Gastroesophageal sphincter (tissue), 3 donors: ENCODE results near the gene CRYGN.

Source experiments
- CTCF ChIP-seq, 4 experiments: fragments of 200-600 bp in 2 of 4; fragments of 450-650 bp in 2 of 4; sonication (generic) in 1 of 4; IDR thresholded peaks; one replicate each; pipeline ENCODE4 v1.5.1; 2017 to 2019; ENCODE audit warnings: antibody characterized with exemption in 4 of 4, mild to moderate bottlenecking in 2 of 4, moderate library complexity in 2 of 4
- POLR2A ChIP-seq, 2 donors: fragments of 450-650 bp; IDR thresholded peaks; one replicate each; pipeline ENCODE4 v1.6.1; 2017; ENCODE audit warnings: antibody characterized with exemption in 2 of 2, mild to moderate bottlenecking in 2 of 2, moderate library complexity in 1 of 2

- TF ChIP-seq CTCF (IDR thresholded peaks at IDR 0.05) (no peak), POLR2A (IDR thresholded peaks at IDR 0.05) (no peak)
Observed at GRCh38 chr7:151392426-151392825, 47.5 kb downstream of the CRYGN start.
